ENCODE data around the gene SNX18. TPM values are rescaled to one million over a fixed set of nuclear protein-coding genes. Genes with fewer than 3 reads are reported as not detected.

The SNX18 gene
- total RNA-seq, 1 donor from 2014 or later: 22.3 TPM

DNA sequence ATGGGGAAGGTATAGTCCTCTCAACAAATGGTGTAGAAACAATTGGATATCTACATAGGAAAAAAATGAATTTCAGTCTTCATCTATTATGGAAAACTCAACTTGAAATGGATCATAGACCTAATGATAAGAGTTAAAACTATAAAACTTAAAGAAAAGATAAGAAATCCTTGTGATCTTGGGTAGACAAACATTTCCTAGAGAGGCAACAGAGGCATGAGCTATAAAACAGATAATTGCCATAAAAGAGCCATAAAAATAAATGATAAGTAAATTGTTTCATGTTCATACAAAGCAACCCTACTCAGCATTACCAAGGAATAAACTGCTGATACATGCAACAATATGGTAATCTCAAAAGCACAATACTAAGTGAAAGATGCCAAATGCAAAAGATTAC, 76.2 kb downstream of the SNX18 start:
- Mint-ChIP-seq H3K27ac (ENCODE audit: unreplicated experiment) (no peak overlapping the region), H3K4me3 (ENCODE audit: unreplicated experiment) (no peak overlapping the region), H3K27me3 (ENCODE audit: unreplicated experiment) (no peaks in the 10 kb centered on the region), H3K4me1 (ENCODE audit: unreplicated experiment) (no peaks in the 10 kb centered on the region), H3K36me3 (ENCODE audit: low read depth, unreplicated experiment) (no peaks in the 10 kb centered on the region), H3K9me3 (ENCODE audit: unreplicated experiment) (no peaks in the 10 kb centered on the region)
- TF ChIP-seq, protein P1, sequence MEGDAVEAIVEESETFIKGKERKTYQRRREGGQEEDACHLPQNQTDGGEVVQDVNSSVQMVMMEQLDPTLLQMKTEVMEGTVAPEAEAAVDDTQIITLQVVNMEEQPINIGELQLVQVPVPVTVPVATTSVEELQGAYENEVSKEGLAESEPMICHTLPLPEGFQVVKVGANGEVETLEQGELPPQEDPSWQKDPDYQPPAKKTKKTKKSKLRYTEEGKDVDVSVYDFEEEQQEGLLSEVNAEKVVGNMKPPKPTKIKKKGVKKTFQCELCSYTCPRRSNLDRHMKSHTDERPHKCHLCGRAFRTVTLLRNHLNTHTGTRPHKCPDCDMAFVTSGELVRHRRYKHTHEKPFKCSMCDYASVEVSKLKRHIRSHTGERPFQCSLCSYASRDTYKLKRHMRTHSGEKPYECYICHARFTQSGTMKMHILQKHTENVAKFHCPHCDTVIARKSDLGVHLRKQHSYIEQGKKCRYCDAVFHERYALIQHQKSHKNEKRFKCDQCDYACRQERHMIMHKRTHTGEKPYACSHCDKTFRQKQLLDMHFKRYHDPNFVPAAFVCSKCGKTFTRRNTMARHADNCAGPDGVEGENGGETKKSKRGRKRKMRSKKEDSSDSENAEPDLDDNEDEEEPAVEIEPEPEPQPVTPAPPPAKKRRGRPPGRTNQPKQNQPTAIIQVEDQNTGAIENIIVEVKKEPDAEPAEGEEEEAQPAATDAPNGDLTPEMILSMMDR (IDR thresholded peaks at IDR 0.05; ENCODE audit: unreplicated experiment): no peak
- no peak for DNase-seq (ENCODE audit: low spot score)

DNA sequence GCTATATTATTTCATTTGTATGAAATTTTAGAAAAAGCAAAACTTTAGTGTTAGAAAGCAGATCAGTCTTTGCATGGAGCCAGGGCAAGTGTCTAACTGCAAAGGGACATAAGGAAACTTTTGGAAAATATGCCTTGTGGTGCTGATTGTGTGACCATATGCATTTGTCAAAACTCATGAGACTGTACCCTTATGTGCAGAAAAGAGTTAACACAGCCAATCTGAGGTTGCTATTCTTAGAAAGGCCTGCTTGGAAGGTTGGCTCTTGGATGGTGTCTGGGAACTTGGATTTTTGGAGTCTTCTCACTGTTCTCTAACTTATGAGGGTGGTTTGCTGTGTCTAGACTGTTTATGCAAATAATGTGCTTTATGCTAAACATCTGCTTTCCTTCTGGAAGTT, 76.6 kb downstream of the SNX18 start:
- TF ChIP-seq, protein P1 (IDR thresholded peaks at IDR 0.05; ENCODE audit: unreplicated experiment): no peak
- no peak for DNase-seq (ENCODE audit: low spot score)
- no peaks in the 10 kb centered on the region for H3K36me3 Mint-ChIP-seq (ENCODE audit: low read depth, unreplicated experiment)
- H3K9me3 Mint-ChIP-seq (ENCODE audit: unreplicated experiment): no peaks in the 10 kb centered on the region
- no peaks in the 10 kb centered on the region for H3K4me1 Mint-ChIP-seq (ENCODE audit: unreplicated experiment)
- no peaks in the 10 kb centered on the region for H3K27me3 Mint-ChIP-seq (ENCODE audit: unreplicated experiment)
- H3K27ac Mint-ChIP-seq (ENCODE audit: unreplicated experiment): no peak overlapping the region
- H3K4me3 Mint-ChIP-seq (ENCODE audit: unreplicated experiment): no peak overlapping the region

DNA sequence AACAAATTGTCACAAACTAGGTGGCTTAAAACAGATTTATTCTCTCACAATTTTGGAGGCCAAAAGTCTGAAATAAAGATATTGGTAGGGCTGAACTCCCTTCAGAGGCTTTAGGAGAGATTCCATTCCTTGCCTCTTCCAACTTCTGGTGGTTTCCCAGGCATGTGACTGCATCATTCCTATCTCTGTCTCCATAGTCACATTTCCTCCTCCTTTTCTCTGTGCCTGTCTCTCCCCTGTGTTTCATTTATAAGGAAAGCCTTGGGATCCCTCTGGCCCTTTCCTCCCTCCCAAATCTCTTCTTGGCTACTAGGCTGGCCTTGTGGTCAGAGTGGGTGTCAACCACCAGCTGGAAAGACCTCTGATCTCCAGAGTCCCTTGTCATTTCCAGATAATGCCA, 78.2 kb downstream of the SNX18 start:
- H3K9me3 Mint-ChIP-seq (ENCODE audit: unreplicated experiment): no peaks in the 10 kb centered on the region
- no peaks in the 10 kb centered on the region for H3K36me3 Mint-ChIP-seq (ENCODE audit: low read depth, unreplicated experiment)
- TF ChIP-seq, protein P1 (IDR thresholded peaks at IDR 0.05; ENCODE audit: unreplicated experiment): no peak
- H3K27me3 Mint-ChIP-seq (ENCODE audit: unreplicated experiment): no peaks in the 10 kb centered on the region
- no peak overlapping the region for H3K4me3 Mint-ChIP-seq (ENCODE audit: unreplicated experiment)
- H3K27ac Mint-ChIP-seq (ENCODE audit: unreplicated experiment): no peak overlapping the region
- no peaks in the 10 kb centered on the region for H3K4me1 Mint-ChIP-seq (ENCODE audit: unreplicated experiment)
- DNase-seq (ENCODE audit: low spot score): no peak

Other genes starting within 250 kb of the SNX18 start
- 102 TPM for gene ARL15, start 207.2 kb upstream of the SNX18 start, total RNA-seq (ENCODE audit: unreplicated experiment)
- not detected for gene HSPB3, start 62.1 kb upstream of the SNX18 start, total RNA-seq (ENCODE audit: unreplicated experiment)